Activated T-helper 17 cell treated with anti-CD3 and anti-CD28 coated beads, Interleukin-2, amount 50 U/mL, for 72 hours (primary cell): ENCODE data around the gene CA10. TPM values are rescaled to one million over a fixed set of nuclear protein-coding genes. Genes with fewer than 3 reads are reported as not detected.

Source experiments
- ATAC-seq: fragments of 150-1000 bp; cut with Tn5 transposase; replicated peaks from 2 replicates; pipeline ENCODE4 v1.10.0; 2021; ENCODE audit warnings: mild to moderate bottlenecking, moderate library complexity
- H3K27ac Mint-ChIP-seq: one replicate; pipeline ENCODE4 v1.8.0; 2022; ENCODE audit warnings: mixed read lengths
- H3K27me3 Mint-ChIP-seq: one replicate; pipeline ENCODE4 v1.8.0; 2022; ENCODE audit warnings: mixed read lengths
- H3K36me3 Mint-ChIP-seq: one replicate; pipeline ENCODE4 v1.8.0; 2022; ENCODE audit warnings: low read depth, mild to moderate bottlenecking, mixed read lengths
- H3K4me1 Mint-ChIP-seq: one replicate; pipeline ENCODE4 v1.8.0; 2022; ENCODE audit warnings: mixed read lengths
- H3K4me3 Mint-ChIP-seq: one replicate; pipeline ENCODE4 v1.8.0; 2022; ENCODE audit warnings: mild to moderate bottlenecking, mixed read lengths
- H3K9me3 Mint-ChIP-seq: one replicate; pipeline ENCODE4 v1.8.0; 2022; ENCODE audit warnings: mixed read lengths
- total RNA-seq, 2 donors: library from RNA; stranded (reverse); gene quantifications; one replicate each; pipeline ENCODE4 v1.2.3, GENCODE V29; 2022

The CA10 gene
- total RNA-seq, 2 donors from 2014 or later: 0.56 TPM; not detected in 1

DNA sequence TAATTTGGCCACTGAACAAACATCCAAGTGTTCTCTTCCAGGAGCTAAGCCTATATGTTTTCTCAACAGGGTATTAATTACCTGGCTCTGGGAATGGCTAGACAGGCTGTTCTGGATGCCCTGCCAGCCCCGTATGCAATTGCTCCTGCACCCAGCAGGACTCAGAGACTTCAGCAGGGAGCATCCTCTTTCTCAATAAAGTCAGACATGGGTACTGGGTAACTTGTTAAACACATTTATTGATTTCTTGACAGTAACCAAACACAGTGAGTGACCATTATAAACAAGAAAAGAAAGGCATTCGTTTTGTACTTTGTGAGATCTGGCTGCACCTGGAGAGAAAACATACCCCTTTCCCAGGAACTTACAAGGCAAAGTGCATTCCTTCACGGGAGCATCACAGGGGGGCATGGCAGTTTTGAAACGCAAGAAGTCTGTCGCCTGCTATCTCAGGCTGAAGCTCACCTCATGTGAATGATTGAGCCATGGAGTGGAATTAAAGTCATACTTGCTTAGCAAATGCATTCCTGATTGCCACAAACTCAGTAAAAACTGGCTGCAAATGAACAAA lies 528.3 kb downstream of the CA10 start:
- Mint-ChIP-seq H3K36me3 (no peaks in the 10 kb centered on the region), H3K27me3 (peaks cover 15% of the 10 kb centered on the region), H3K4me3 (no peak overlapping the region), H3K9me3 (peaks cover 5% of the 10 kb centered on the region), H3K27ac (no peak overlapping the region), H3K4me1 (no peaks in the 10 kb centered on the region)
- no peak for ATAC-seq

DNA sequence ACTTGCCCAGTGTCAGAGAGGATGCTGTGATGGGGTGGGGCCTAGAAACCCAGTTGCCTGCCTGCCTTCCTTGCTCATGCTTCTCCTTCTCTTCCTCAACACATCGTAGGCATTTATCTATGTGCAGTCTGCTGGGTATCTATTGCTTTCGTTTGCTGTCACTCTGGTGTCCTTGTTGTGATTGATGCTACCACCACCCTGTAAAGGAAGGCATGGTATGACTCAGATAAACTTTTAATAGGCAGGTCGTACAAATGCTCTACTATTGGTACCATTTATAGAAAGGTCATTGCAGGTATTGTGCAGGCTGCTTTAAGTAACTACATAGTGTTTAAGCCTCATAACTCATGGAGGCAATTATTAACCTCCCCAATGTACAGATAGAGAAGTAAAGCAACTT lies 529.3 kb downstream of the CA10 start:
- no peak for ATAC-seq
- H3K27ac Mint-ChIP-seq: no peak overlapping the region
- peaks cover 16% of the 10 kb centered on the region for H3K27me3 Mint-ChIP-seq
- H3K4me1 Mint-ChIP-seq: no peaks in the 10 kb centered on the region
- no peak overlapping the region for H3K4me3 Mint-ChIP-seq
- peaks cover 5% of the 10 kb centered on the region for H3K9me3 Mint-ChIP-seq
- no peaks in the 10 kb centered on the region for H3K36me3 Mint-ChIP-seq

DNA sequence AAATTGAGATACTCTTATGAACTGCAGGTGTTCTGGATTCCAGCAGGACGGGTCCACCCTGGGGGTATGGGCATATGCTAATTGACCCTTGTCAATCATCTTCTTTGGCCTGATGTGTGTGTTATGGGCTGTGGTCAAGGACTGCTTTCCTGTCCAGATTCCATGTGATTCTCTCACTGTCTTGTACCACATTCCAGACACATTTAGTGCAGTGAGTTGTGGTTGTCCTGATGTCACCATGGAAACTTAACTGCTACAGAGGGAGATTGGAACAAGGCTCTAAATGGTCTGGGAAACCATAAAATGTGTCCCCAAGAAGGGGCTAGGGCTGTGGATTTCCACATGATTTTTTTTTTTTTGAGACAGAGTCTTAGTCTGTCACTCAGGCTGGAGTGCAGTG lies 530.7 kb downstream of the CA10 start:
- H3K36me3 Mint-ChIP-seq: no peaks in the 10 kb centered on the region
- no peak for ATAC-seq
- no peak overlapping the region for H3K27ac Mint-ChIP-seq
- no peak overlapping the region for H3K4me3 Mint-ChIP-seq
- H3K9me3 Mint-ChIP-seq: peaks cover 5% of the 10 kb centered on the region
- H3K27me3 Mint-ChIP-seq: peaks cover 27% of the 10 kb centered on the region
- no peaks in the 10 kb centered on the region for H3K4me1 Mint-ChIP-seq

- H3K9me3 Mint-ChIP-seq: no peaks in the 10 kb centered on the region
- H3K4me1 Mint-ChIP-seq: no peaks in the 10 kb centered on the region
- H3K27ac Mint-ChIP-seq: no peak overlapping the region
- H3K27me3 Mint-ChIP-seq: peaks cover 47% of the 10 kb centered on the region
- H3K4me3 Mint-ChIP-seq: no peak overlapping the region
- H3K36me3 Mint-ChIP-seq: no peaks in the 10 kb centered on the region
- no peak for ATAC-seq
Measured at GRCh38 chr17:51618476-51618875, 540.0 kb downstream of the CA10 start.

DNA sequence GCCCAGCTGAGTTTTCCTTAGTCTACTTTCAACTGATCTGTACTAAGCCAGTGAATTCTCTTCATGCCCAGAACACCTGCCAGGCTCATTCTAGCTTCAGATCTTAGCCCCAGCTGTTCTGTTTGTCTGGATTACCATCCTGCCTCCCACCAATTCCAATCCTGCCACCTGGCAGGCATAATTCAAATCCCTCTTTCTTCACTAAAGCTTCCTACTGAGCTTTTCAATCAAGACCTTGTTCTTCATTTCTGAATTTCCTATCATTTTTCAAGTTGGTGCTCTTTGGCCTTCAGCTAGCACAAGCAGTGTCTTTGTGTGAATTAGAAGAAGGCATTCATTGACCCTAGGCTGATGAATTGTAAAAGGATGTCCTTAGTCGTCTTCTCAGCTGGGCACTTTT lies 540.5 kb downstream of the CA10 start:
- Mint-ChIP-seq H3K27me3 (peaks cover 43% of the 10 kb centered on the region), H3K36me3 (no peaks in the 10 kb centered on the region), H3K4me1 (no peaks in the 10 kb centered on the region), H3K9me3 (no peaks in the 10 kb centered on the region), H3K27ac (no peak overlapping the region), H3K4me3 (no peak overlapping the region)
- ATAC-seq: no peak

- H3K9me3 Mint-ChIP-seq: no peaks in the 10 kb centered on the region
- H3K36me3 Mint-ChIP-seq: no peaks in the 10 kb centered on the region
- H3K4me1 Mint-ChIP-seq: no peaks in the 10 kb centered on the region
- peaks cover 20% of the 10 kb centered on the region for H3K27me3 Mint-ChIP-seq
- no peak overlapping the region for H3K27ac Mint-ChIP-seq
- no peak overlapping the region for H3K4me3 Mint-ChIP-seq
- no peak for ATAC-seq
Measured at GRCh38 chr17:51613255-51613654, 545.3 kb downstream of the CA10 start.

DNA sequence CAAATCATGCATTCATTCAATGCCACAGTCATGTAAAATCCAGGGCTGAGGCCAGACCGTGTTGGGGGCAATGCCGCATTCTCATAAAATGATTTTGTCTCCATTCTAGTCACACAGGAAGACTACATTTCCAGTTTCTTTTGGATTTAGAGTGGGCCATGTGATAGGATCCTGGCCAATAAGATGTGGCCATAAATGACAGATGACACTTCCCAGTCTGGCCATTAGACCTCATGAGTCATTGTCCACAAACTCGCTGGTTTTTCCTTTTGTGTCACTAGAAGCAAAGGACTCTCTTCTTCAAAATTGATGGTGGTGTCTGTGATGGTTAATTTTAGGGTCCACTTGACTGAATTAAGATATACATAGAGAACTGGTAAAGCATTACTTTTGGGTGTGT lies 545.8 kb downstream of the CA10 start:
- H3K36me3 Mint-ChIP-seq: no peaks in the 10 kb centered on the region

DNA sequence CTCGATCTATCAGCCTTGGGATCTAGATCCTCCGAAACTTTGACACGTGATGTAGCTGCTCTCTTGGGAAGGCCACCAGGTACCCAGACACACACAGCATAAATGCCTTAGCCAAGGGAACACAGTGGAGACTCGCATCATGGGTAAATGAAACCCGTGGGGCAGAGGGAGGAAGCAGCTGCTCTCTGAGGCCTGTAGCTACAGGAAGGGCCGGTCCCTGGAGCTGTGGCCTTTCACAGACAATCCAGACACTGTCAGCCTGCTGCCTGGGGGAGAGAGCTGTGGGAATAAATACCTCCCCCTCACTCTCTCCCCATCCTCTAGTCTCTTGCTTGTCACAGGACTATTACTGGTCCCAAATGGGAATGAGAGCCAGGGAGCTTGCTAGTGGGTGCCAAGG lies 546.9 kb downstream of the CA10 start:
- H3K4me1 Mint-ChIP-seq: no peaks in the 10 kb centered on the region
- H3K4me3 Mint-ChIP-seq: no peak overlapping the region
- no peaks in the 10 kb centered on the region for H3K9me3 Mint-ChIP-seq
- H3K36me3 Mint-ChIP-seq: no peaks in the 10 kb centered on the region
- H3K27me3 Mint-ChIP-seq: peaks cover 8% of the 10 kb centered on the region
- H3K27ac Mint-ChIP-seq: no peak overlapping the region
- ATAC-seq: no peak

More for the DNA sequence above, 545.8 kb downstream of the CA10 start:
- Mint-ChIP-seq H3K9me3 (no peaks in the 10 kb centered on the region), H3K4me1 (no peaks in the 10 kb centered on the region), H3K27ac (no peak overlapping the region), H3K27me3 (peaks cover 16% of the 10 kb centered on the region), H3K4me3 (no peak overlapping the region)
- ATAC-seq: no peak

GRCh38 chr17:51610834-51611233 lies 547.7 kb downstream of the CA10 start:
- no peak for ATAC-seq
- H3K27me3 Mint-ChIP-seq: peaks cover 10% of the 10 kb centered on the region
- no peaks in the 10 kb centered on the region for H3K36me3 Mint-ChIP-seq
- no peak overlapping the region for H3K4me3 Mint-ChIP-seq
- H3K9me3 Mint-ChIP-seq: no peaks in the 10 kb centered on the region
- H3K4me1 Mint-ChIP-seq: no peaks in the 10 kb centered on the region
- H3K27ac Mint-ChIP-seq: no peak overlapping the region

DNA sequence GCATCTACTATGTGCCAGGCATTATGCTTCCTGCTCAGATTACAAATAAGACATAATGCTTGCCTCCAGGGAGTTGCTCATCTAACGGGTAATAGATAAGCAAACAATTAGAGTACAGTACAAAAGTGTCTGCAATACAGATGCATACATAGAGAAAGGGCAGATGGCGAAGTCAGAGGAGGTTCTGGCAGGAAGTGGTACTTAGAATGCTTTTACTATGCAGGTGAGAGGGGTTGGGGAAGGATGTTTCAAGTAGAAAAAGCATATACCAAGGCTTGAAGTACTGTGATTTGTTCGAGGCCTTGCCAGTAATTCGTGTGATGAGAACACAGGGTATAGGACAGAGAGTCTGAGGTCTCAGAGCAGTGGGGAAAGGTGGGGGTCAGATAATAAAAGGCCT lies 548.4 kb downstream of the CA10 start:
- Mint-ChIP-seq H3K4me3 (no peak overlapping the region), H3K36me3 (no peaks in the 10 kb centered on the region), H3K9me3 (no peaks in the 10 kb centered on the region), H3K27ac (peak overlapping the region; percentile 9), H3K4me1 (no peaks in the 10 kb centered on the region), H3K27me3 (peaks cover 4% of the 10 kb centered on the region)
- ATAC-seq: no peak

- no peaks in the 10 kb centered on the region for H3K4me1 Mint-ChIP-seq
- H3K9me3 Mint-ChIP-seq: no peaks in the 10 kb centered on the region
- H3K36me3 Mint-ChIP-seq: no peaks in the 10 kb centered on the region
- ATAC-seq: no peak
- no peak overlapping the region for H3K27ac Mint-ChIP-seq
- H3K27me3 Mint-ChIP-seq: peaks cover 4% of the 10 kb centered on the region
- H3K4me3 Mint-ChIP-seq: no peak overlapping the region
Measured at GRCh38 chr17:51608251-51608933, 550.1 kb downstream of the CA10 start.

DNA sequence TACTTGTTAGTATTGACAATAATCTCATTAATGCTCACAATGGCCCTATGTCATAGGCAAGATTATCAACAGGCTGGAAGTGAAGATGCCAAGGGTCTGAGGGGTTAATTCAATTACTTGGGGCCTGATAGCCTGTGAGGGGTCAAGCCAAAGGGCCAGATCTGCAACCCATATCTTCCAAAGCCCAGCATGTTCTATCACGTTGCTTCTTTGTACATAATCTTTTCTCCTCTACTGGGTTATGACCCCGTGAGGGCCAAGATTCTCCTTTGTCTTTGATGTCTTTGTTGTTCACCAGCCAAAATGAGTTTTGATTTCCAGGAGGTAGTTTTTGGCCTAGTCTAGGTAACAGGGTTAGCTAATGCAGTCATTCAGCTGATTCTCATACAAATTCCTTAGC lies 551.0 kb downstream of the CA10 start:
- no peaks in the 10 kb centered on the region for H3K9me3 Mint-ChIP-seq
- no peak overlapping the region for H3K27ac Mint-ChIP-seq
- H3K27me3 Mint-ChIP-seq: peaks cover 4% of the 10 kb centered on the region
- no peak overlapping the region for H3K4me3 Mint-ChIP-seq
- no peak for ATAC-seq
- no peaks in the 10 kb centered on the region for H3K4me1 Mint-ChIP-seq
- no peaks in the 10 kb centered on the region for H3K36me3 Mint-ChIP-seq

GRCh38 chr17:51604299-51605020 lies 554.1 kb downstream of the CA10 start:
- Mint-ChIP-seq H3K9me3 (no peaks in the 10 kb centered on the region), H3K4me3 (no peak overlapping the region), H3K36me3 (no peaks in the 10 kb centered on the region), H3K4me1 (no peaks in the 10 kb centered on the region), H3K27ac (no peak overlapping the region), H3K27me3 (peaks cover 4% of the 10 kb centered on the region)
- no peak for ATAC-seq

GRCh38 chr17:51601622-51602261 lies 556.8 kb downstream of the CA10 start:
- Mint-ChIP-seq H3K4me1 (no peaks in the 10 kb centered on the region), H3K27me3 (peaks cover 4% of the 10 kb centered on the region), H3K27ac (no peak overlapping the region), H3K4me3 (no peak overlapping the region), H3K36me3 (no peaks in the 10 kb centered on the region), H3K9me3 (no peaks in the 10 kb centered on the region)
- ATAC-seq: no peak

- peaks cover 3% of the 10 kb centered on the region for H3K27me3 Mint-ChIP-seq
- no peaks in the 10 kb centered on the region for H3K9me3 Mint-ChIP-seq
- no peak overlapping the region for H3K4me3 Mint-ChIP-seq
- no peaks in the 10 kb centered on the region for H3K36me3 Mint-ChIP-seq
- no peak overlapping the region for H3K27ac Mint-ChIP-seq
- no peaks in the 10 kb centered on the region for H3K4me1 Mint-ChIP-seq
- ATAC-seq: no peak
Measured at GRCh38 chr17:51598824-51599223, 559.7 kb downstream of the CA10 start.
